HepG2 (cell line): ENCODE measurements around the gene NID1.

ENCODE experiments used
- NR2F2 ChIP-seq: IDR thresholded peaks from 2 replicates; pipeline ENCODE4 v1.6.1; 2012; ENCODE audit warnings: low read depth, inconsistent platforms, borderline replicate concordance
- POLR2AphosphoS5 ChIP-seq: IDR thresholded peaks from 2 replicates; pipeline ENCODE4 v1.6.1; 2012; ENCODE audit warnings: low read depth, low read length
- TF ChIP-seq, protein P1 (sequence below): sonication (generic); formaldehyde crosslinking; IDR thresholded peaks from 2 replicates; pipeline ENCODE4 v1.5.0; 2020; ENCODE audit warnings: mild to moderate bottlenecking, missing genetic modification reagents, moderate library complexity

DNA sequence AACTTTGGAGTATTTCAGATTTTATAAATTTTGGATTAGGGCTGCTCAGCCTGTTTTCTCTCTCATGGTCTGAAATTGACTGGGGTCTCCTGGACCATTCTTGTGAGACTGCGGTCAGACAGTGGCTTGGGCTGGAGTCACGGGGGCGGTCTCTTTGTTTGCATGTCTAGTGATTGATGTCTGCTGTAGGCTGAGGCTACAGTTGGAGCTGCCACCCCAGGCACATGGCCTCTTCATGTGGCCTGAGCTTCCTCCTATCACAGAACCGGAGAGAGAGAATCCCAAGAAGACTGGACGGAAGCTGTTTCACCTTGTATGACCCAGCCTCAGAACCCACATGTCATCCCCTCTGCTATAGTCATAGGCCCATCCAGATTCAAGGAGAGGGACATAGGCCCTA is 96.1 kb downstream of the NID1 start:
- TF ChIP-seq, protein P1, sequence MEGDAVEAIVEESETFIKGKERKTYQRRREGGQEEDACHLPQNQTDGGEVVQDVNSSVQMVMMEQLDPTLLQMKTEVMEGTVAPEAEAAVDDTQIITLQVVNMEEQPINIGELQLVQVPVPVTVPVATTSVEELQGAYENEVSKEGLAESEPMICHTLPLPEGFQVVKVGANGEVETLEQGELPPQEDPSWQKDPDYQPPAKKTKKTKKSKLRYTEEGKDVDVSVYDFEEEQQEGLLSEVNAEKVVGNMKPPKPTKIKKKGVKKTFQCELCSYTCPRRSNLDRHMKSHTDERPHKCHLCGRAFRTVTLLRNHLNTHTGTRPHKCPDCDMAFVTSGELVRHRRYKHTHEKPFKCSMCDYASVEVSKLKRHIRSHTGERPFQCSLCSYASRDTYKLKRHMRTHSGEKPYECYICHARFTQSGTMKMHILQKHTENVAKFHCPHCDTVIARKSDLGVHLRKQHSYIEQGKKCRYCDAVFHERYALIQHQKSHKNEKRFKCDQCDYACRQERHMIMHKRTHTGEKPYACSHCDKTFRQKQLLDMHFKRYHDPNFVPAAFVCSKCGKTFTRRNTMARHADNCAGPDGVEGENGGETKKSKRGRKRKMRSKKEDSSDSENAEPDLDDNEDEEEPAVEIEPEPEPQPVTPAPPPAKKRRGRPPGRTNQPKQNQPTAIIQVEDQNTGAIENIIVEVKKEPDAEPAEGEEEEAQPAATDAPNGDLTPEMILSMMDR: no peak
- no peak for TF ChIP-seq NR2F2
- no peak for TF ChIP-seq POLR2AphosphoS5
